ENCODE measurements around the gene CRMP1. TPM values are rescaled to one million over a fixed set of nuclear protein-coding genes. Genes with fewer than 3 reads are reported as not detected.
"Not testable (repeated sequence)": the region's sequence is repeated elsewhere in the genome, so short reads cannot be mapped to it uniquely, and the experiment has no call there.

Gene CRMP1
- total RNA-seq, 1 donor from 2014 or later, result 0.49 TPM

- DNase-seq (ENCODE audit: low spot score) (no peak), ATAC-seq (no peak)
- intact Hi-C loops (cut with DNase I), result no loop called here
Measured at GRCh38 chr4:5836943-5837342, 55.9 kb downstream of the CRMP1 start.

GRCh38 chr4:5828005-5828391 lies 64.9 kb downstream of the CRMP1 start:
- DNase-seq (ENCODE audit: low spot score) (no peak), ATAC-seq (peak; percentile 14)
- intact Hi-C loops (cut with DNase I), result no loop called here

- DNase-seq (ENCODE audit: low spot score) (no peak), ATAC-seq (peak; percentile 61)
- intact Hi-C loops (cut with DNase I), result no loop called here
Measured at GRCh38 chr4:5827108-5828004, 65.5 kb downstream of the CRMP1 start.

GRCh38 chr4:5826437-5827107 lies 66.3 kb downstream of the CRMP1 start:
- ATAC-seq (peak; percentile 35), DNase-seq (ENCODE audit: low spot score) (no peak)
- intact Hi-C loops (cut with DNase I), result no loop called here

GRCh38 chr4:5825321-5826041 lies 67.4 kb downstream of the CRMP1 start:
- ATAC-seq (no peak), DNase-seq (ENCODE audit: low spot score) (no peak)
- intact Hi-C loops (cut with DNase I), result no loop called here

GRCh38 chr4:5824635-5825034 lies 68.3 kb downstream of the CRMP1 start:
- DNase-seq (ENCODE audit: low spot score) (no peak), ATAC-seq (no peak)
- intact Hi-C loops (cut with DNase I), result no loop called here

GRCh38 chr4:5824227-5824626 lies 68.7 kb downstream of the CRMP1 start:
- intact Hi-C loops (cut with DNase I), result no loop called here
- ATAC-seq (no peak), DNase-seq (ENCODE audit: low spot score) (no peak)

GRCh38 chr4:5823542-5824211 lies 69.2 kb downstream of the CRMP1 start:
- no peak for DNase-seq (ENCODE audit: low spot score)
- intact Hi-C loops (cut with DNase I), result no loop called here
- no peak for ATAC-seq

- intact Hi-C loops (cut with DNase I), result no loop called here
- DNase-seq (ENCODE audit: low spot score) (no peak), ATAC-seq (no peak)
Measured at GRCh38 chr4:5822619-5823018, 70.3 kb downstream of the CRMP1 start.

GRCh38 chr4:5821665-5822358 lies 71.1 kb downstream of the CRMP1 start:
- ATAC-seq (no peak), DNase-seq (ENCODE audit: low spot score) (no peak)
- intact Hi-C loops (cut with DNase I), result no loop called here

- DNase-seq (ENCODE audit: low spot score), result peak; percentile 33
- no peak for ATAC-seq
- intact Hi-C loops (cut with DNase I), result no loop called here
Measured at GRCh38 chr4:5816851-5817375, 76.0 kb downstream of the CRMP1 start.

- intact Hi-C loops (cut with DNase I), result no loop called here
- DNase-seq (ENCODE audit: low spot score) (peak; percentile 38), ATAC-seq (no peak)
Measured at GRCh38 chr4:5816101-5816500, 76.8 kb downstream of the CRMP1 start.

- no peak for DNase-seq (ENCODE audit: low spot score)
- no peak for ATAC-seq
- intact Hi-C loops (cut with DNase I), result no loop called here
Measured at GRCh38 chr4:5815641-5816040, 77.2 kb downstream of the CRMP1 start.

- no peak for DNase-seq (ENCODE audit: low spot score)
- intact Hi-C loops (cut with DNase I), result no loop called here
- no peak for ATAC-seq
Measured at GRCh38 chr4:5814421-5814820, 78.5 kb downstream of the CRMP1 start.

- intact Hi-C loops (cut with DNase I), result no loop called here
- ATAC-seq (no peak), DNase-seq (ENCODE audit: low spot score) (no peak)
Measured at GRCh38 chr4:5813882-5814255, 79.0 kb downstream of the CRMP1 start.

GRCh38 chr4:5812506-5813229 lies 80.2 kb downstream of the CRMP1 start:
- DNase-seq (ENCODE audit: low spot score), result peak; percentile 38
- intact Hi-C loops (cut with DNase I), result no loop called here
- peak; percentile 82 for ATAC-seq

- ATAC-seq; intact Hi-C loops (cut with DNase I); DNase-seq (ENCODE audit: low spot score): not testable (repeated sequence)
Measured at GRCh38 chr4:5812057-5812456, 80.8 kb downstream of the CRMP1 start.
